T-helper 1 cell (primary cell): Measurements from ENCODE around the gene ALDH18A1.
"Not testable (repeated sequence)": the region's sequence is repeated elsewhere in the genome, so short reads cannot be mapped to it uniquely, and the experiment has no call there.

Experiments
- DNase-seq, 5 donors: peaks; one replicate each; pipeline ENCODE4 v3.0.0-alpha.2; 2012 to 2020

ALDH18A1 gene

DNA sequence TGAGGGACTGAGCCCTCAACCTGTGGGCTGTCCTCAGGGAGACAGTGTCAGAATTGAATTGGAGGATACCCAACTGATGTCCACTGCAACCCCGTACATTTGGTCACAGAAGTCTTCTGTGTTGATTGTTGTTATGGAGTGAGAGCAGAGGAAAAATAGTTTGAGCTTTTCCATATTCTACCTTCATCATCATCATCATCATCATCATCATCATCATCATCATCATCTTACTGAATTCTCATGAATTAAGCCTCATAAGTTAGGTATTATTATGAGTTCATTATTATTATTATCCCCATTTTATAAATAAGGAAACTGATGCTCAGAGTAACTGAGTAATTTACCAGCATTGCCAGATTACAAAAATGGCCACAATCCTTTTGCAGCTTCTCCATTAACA lies 8.4 kb downstream of the ALDH18A1 start:
- no peak for DNase-seq

GRCh38 chr10:95646160-95646559 lies 10.4 kb downstream of the ALDH18A1 start:
- no peak for DNase-seq

GRCh38 chr10:95644901-95645300 lies 11.6 kb downstream of the ALDH18A1 start:
- DNase-seq, result no peak

GRCh38 chr10:95640891-95641315 lies 15.6 kb downstream of the ALDH18A1 start:
- no peak for DNase-seq

DNA sequence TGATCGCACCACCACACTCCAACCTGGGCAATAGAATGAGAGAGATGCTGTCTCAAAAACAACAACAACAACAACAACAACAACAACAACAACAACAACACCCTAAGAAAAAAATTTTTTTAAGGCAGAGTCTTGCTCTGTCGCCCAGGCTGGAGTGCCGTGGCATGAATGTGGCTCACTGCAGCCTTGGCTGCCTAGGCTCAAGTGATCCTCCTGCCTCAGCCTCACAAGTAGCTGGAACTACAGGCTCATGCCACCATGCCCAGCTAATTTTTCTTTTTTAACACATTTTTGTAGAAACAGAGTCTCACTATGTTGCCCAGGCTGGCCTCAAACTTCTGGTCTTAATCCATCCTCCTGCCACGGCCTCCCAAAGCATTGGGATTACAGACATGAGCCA lies 18.6 kb downstream of the ALDH18A1 start:
- no peak for DNase-seq

DNA sequence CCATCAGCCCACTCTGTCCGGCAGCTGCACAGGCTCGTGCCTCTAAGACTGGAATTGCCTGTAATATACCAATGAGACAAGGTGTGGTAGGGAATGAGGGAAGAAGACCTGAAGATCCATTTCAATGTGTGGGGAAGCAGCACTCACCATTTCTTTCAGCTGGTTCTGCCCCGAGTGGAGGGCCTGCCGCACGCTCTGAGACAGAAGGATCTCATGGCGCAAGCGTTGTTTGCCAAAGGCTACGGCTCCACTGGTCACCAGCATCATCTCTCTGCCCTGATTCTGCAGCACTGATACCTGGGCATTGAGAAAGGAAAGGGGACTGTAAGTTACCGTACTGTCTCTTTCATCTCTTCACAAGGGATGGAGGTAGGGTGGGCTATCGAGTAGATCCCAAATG lies 19.4 kb downstream of the ALDH18A1 start:
- DNase-seq, result no peak

- DNase-seq, result no peak
Observed at GRCh38 chr10:95635319-95635733, 21.2 kb downstream of the ALDH18A1 start.

DNA sequence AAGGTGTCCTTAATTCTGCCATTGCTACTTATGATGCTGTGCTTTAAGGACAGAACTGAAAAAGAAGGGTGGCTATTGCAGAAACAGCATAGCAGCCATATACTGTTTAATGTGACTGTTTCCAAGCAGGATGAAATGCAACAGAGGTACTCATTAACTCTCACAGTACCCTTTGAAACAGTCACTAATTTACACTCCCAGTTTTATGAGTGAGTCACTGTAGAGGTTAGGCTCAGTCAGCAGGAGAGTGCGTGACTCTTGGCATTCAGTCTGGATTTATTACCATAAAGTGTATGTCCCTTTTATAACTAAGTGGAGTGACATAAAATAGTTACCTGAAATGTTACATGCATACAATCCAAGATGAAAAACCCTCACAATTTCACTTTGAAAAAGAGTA lies 27.7 kb downstream of the ALDH18A1 start:
- no peak for DNase-seq

DNA sequence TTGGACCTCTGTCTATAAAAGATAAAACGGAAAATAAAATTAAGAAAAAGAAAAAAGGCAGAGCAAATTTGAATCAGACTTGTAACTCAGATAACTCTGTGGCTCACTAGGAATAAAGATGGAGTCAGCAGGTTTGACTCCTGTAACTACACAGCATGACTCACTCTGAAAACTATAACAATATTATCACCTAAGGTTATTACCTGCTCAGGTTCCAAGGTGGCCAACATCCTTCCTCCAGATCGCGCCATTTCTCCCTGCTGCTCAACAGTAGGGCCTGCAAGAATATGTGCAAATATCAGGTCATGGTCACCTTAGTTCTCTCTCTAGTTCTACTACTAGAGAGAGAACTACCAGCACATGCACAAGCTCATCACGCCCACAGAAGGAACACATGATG lies 30.0 kb downstream of the ALDH18A1 start:
- DNase-seq, result no peak

GRCh38 chr10:95620415-95620814 lies 36.1 kb downstream of the ALDH18A1 start:
- not testable (repeated sequence) for DNase-seq

DNA sequence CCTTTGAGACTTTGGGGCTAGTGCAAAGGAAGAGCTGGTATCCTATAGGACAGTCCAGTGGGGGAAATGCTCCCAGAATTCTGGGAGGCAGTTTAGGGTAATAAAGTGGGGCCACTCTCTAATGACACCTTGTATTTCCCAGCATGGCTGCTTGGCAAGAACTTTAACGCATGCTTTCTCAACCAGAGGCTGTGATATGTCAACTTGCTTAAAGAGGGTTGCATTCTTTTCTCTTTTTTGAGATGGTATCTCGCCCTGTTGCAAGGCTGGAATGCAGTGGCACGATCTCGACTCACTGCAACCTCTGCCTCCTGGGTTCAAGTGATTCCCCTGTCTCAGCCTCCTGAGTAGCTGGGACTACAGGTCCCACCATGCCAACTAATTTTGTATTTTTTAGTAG lies 38.4 kb downstream of the ALDH18A1 start:
- no peak for DNase-seq

DNA sequence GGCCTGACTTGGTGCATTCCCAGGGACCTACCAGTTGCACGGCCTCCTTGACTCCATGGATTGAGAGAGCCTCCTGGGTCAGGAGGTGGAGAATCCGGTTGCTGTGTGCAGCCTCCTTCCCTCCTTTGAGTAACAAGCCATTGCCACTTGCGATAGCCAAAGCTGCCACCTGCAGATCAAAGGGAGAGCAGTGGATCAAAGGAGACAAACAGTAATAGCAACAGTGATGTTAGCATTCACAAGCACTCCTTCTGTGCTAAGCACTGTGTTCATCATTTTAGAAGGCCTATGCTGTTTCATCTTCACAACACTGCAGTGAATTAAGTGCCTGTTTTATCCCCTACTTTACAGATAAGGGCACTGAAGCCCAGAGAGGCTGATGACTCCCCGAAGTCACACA lies 40.1 kb downstream of the ALDH18A1 start:
- DNase-seq, result no peak

DNA sequence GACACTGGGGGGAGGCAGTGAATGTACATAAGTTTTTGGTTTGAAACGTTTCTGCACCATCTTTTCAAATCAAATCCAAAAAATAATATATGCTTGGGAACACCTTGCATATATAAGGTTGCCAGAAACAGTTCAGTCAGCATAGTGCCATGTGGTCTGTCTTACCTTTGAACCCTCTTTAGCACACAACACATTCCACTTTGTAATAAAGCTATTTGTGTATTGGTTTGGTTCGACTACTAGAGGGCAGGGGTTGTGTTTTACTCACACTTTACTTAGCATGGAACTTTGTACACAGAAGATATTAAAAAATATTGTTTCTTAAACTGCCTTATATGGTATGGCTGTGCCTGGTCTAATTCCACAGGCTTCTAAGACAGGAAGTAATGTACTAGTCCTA lies 43.2 kb downstream of the ALDH18A1 start:
- DNase-seq, result no peak

- DNase-seq, result no peak
Observed at GRCh38 chr10:95610727-95611126, 45.8 kb downstream of the ALDH18A1 start.

DNA sequence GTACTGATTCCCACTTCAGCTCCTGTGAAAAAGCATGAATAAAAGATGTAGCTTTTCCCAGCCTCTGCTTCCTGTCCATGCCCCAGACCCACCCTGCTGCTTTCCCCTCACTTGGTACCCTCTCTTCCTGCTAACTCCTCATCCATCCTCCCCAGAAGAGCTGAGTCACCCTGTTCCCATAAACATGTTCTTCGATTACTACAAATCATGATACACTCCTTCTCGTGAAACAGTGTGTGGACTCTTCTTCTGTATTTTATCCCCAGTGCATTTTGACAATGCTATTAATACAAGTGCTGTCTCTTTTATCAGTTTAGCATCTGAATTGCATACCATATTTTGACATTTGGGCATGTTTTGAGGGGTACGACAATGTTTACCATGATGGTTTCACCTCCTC lies 49.6 kb downstream of the ALDH18A1 start:
- no peak for DNase-seq

- DNase-seq, result no peak
Observed at GRCh38 chr10:95605163-95605562, 51.3 kb downstream of the ALDH18A1 start.

DNA sequence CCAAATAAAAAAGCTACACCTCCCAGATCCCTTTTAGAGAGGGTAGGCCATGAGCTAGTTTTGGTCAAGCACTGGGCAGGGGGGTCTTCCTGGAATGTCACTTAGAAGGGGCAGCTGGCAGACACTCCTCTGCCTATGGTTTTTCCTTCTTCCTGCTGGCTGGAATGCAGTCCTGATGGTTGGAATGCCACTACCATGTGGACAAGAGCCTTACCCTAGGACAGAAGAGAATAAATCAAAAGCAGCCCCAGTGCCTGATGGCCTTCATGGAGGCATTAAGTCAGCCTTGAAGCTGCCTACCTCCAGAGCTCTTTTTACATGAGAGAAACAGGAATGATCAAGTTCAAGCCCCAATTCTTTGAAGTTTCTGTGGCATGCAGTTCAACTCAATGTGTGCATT lies 51.9 kb downstream of the ALDH18A1 start:
- no peak for DNase-seq

DNA sequence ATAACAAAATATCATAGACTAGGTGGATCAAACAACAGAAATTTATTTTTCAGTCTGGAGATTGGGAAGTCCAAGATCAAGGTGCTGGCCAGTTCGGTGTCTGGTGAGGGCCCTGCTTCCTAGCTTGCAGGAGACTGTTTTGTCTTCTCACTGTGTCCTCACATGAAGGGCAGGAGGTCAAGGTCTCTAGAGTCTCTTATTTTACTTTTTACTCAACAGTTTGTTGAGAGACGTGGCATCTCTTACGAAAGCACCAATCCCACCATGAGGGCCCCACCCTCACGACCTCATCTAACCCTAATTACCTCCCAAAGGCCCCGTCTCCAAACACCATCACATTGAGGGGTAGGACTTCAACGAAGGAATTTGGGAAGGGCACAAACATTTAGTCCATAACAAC lies 54.1 kb downstream of the ALDH18A1 start:
- no peak for DNase-seq

- peak in 2 of 5 donors; percentile 3 to 40 for DNase-seq
Observed at GRCh38 chr10:95601116-95601719, 55.3 kb downstream of the ALDH18A1 start.

GRCh38 chr10:95600158-95600557 lies 56.4 kb downstream of the ALDH18A1 start:
- DNase-seq, result no peak

- no peak for DNase-seq
Observed at GRCh38 chr10:95597788-95598187, 58.7 kb downstream of the ALDH18A1 start.

DNA sequence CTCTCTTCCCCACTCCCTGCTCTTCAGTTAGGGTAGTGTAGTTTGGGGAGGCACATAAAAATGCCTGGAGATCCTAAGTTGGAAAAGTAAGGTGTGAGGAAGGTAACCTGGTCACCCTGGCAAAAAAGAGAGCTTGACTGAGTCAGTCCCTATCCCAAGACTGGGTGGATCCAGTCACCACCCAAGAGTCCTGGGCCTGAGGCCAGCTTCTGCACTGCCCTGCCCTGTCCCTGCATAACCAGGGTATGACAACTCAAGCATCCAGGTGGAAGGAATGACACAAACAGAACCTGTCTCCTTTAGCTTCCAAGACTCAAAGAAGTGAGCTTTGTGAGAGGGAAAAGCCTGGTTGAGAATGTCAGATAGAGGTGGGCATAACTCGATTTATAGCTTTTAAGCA lies 68.5 kb downstream of the ALDH18A1 start:
- no peak for DNase-seq

DNA sequence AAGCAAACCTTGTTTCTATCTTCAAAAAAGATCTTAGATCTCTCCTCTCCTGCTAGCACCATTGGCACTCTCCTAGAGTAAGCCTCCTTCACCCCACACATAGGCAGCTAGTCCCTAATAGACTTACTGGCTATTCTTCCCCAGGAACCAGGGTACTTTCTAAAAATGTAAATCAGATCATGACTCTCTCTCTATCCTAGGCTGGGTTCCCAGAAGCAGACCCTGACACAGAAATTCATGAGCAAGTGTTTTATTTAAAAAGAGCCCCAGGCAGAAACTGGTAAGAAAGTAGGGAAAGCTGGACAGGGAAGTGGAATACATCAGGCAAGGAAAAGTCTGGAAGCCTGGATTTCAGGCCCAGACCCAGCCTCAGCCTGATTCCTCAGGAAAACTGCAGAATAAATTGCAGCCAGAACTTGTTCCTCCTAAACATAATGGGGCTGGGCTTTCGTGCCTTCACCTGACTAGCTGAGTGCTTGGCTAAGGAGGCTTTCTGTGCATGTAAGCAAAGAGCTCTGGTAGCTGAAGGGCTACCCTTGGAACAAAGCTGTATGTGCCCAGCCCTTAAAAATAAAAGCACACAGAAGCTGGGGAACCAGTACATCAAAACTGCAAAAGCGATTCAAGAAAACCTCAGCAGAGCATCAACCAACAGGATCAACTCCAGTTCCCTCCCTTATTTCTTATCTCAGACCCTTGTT lies 76.5 kb downstream of the ALDH18A1 start:
- no peak for DNase-seq

- no peak for DNase-seq
Observed at GRCh38 chr10:95579292-95579691, 77.2 kb downstream of the ALDH18A1 start.

DNA sequence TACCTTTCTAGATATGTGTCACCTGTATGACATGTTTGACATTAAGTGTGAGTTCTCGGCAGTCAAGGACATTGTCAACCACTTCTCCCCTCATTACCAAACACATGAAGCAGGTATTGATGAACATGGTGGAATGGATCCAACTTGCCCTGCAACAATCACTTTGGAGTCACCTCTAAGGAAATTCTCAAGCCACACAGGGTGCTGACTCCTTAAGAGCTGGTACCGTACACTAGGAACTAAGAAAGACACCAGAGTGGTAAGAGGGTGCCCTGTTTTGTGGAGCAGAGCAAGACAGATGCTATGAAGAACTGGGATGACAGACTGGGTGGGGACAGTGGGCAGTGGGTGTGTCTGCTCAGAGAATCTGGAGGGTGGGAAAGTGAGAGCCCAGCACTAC lies 77.9 kb downstream of the ALDH18A1 start:
- DNase-seq, result no peak
